GM04503 (cell line): ENCODE results near the gene C4orf50.

Experiments used
- DNase-seq: peaks from one replicate; pipeline ENCODE4 v3.0.0-alpha.2; 2012; ENCODE audit warnings: low read depth

Gene C4orf50

DNA sequence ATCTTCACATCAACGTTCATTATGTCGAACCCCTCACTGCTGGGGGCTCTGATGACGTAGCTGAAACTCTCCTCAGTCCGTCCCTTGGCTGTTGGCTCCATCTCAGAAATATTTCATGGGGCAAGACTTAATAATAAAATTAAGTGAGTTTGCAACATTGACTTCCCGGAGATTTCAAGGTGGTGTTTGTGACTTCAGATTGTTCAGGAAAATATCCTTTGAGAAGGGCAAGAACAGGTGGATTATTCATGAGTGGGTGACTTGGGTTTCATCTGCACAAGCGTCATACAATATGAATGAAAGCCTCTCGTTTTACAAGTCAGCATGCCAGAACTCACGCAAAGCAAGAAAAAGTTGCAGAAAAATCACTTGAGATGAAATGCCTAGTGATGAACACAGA is at the start of gene C4orf50:
Gene C4orf50, minus strand, starts transcription at position 101 of the 400 bp plus-strand sequence.
- DNase-seq: no peak

DNA sequence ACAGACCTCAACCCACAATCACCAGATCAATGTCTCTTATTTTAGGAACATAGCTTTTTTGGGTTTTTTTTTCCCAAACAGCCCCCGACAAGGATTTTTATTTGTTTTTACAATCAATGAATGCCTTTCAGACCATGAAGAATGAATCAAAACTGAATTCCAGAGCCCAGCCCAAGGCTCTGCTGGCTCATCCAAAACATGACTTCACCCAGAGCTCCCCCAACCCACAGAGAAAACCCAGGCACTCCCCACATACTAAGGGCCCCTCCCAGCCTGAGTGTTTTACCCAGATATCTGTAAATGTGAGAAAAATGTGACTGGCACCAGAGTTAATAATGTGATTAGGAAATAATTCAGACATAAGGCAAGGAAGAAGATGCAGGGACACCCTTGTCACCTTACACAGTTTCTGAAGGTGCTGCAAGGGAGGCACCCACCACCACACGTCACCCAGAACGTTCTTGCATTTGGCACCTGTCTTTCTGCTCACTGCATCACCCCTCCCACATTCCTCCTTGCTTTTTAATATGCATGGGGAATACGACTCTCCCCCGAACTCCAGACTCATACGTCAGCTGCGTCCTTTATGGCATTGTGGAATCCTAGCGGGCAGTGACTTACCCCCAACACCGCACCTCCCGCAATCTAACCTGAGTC is 47.8 kb upstream of the C4orf50 start:
- DNase-seq: no peak

DNA sequence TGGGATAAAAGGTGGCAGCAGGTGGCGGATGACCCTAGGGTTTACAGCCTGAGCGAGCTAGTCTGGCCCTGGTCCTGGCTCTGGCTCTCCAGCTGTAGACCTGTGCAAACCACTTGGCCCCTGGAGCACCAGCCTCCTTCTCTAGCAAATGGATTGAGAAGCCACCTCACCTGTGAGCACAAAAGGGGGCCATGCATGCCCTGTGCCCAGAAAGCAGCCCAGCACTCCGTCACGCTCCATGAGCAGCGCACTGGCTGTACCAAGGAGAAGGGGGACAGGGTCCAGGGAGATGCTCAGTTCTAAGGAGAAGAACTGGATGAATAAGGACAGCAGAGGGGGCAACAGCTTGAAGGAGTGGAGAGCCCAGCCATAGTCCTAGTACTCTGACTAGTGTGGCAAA is 46.9 kb upstream of the C4orf50 start:
- no peak for DNase-seq

DNA sequence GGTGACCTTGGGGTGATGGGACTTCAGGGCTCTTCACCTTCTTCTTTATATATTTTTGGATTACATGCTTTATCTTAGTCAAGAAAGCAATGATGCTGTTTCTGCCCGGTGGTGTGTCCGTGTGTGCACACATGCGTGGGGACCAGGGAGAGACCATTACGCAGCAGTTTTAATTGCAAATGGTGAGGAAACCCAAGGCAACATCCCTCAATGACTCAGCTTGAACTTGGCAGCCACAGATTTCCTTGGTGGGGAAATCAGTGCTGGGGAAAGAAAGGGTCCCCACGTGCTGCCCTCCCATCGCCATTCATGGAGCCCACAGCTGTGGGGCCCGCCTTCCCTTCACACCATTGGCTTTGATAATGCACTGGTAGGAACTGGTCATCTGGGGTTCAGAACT is 46.2 kb upstream of the C4orf50 start:
- DNase-seq: no peak

DNA sequence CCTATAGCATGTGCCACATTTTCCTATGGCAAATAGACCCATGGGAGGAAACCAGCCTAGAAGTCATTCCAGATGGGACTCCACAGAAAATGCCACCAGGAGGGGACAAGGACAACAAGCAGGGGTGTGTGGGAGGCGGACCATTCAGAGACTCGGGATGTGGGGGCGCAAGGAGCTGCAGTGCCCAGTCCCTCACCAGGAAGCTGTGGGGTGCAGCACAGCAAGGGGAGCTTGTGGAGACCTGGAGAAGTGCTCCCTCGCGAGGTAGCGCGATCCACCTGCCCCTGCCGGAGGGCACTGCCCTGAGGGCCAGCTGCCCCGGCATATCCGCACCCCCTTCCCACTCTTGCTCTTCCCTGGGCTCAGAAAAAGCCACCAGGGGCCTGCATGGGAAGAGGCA is 45.5 kb upstream of the C4orf50 start:
- no peak for DNase-seq

DNA sequence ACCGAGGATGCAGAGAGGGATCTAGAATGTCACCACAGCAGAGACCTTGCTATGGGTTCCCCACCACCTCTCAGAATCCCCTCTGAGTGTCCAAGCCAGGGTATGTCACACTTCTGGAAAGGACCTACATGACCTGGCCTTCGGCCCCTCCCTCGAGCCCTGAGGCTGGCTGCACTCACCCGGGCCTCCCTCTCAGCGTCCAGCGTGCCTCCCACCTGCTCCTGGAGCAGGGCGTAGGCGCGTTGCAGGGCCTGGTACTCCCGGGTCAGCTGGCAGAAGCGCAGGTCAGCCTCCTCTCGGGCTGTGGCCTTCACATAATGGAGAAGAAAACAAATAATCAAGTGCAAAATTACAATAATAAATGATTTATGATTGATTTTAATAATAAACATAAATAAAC is 43.9 kb upstream of the C4orf50 start:
- no peak for DNase-seq

DNA sequence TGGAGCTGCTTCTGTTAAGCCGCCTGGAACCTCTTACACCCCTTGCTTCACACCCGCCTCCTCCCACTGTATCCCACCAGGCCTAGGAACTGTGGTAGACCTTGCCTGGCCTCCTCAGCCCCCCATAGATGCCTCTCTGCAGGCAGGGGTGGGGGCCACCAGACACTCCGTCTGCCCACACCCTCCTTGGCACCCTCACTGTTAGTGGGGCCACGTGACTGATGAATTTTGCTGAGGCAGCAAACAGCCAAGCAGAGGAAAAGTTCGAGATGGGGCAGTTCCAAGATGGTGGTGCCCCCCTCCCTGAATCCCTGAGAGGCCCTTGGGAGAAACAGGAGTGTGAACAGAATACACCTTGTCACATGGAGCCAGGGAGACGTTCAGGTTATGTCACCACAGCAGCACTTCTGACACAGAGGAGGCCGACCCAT is 41.2 kb upstream of the C4orf50 start:
- DNase-seq: no peak

DNA sequence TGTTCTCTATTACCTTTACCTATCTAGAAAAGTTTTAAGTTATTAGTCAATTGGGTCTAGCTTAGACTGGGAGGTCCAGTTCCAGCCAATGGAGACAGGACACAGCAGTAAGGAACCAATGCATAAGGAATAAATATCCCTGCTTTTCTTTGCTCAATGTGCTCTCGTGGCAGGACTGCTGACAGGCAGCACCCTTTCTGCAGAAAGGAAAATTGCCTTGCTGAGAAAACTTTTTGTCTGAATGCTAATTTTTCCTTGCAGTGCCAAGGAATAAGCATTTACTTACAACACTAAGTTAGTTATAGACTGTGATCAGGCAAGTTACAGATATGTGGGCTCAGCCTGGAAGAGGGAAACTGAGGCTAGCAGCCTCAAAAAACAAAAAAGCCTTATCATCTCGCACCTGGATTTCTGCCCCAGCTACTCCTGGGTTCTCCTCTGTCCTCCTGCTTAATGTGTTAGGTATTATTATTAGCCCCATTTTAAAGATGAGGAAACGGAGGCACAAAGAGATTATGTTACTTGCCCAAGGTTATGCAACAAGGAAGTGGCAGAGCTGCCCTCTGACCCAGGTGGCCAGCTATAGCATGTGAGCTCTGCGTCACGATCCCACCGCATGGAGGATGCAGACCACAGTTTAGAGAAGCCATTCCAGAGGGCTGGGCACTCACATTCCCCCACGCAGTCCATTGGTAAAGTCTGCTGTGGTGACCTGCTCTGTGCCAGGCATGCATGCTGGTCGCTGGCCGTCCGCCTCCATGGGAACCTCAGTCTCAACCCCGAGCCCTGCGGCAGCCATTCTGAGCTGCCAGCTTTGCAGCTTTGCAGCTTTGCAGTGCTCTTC is 40.5 kb upstream of the C4orf50 start:
- no peak for DNase-seq

DNA sequence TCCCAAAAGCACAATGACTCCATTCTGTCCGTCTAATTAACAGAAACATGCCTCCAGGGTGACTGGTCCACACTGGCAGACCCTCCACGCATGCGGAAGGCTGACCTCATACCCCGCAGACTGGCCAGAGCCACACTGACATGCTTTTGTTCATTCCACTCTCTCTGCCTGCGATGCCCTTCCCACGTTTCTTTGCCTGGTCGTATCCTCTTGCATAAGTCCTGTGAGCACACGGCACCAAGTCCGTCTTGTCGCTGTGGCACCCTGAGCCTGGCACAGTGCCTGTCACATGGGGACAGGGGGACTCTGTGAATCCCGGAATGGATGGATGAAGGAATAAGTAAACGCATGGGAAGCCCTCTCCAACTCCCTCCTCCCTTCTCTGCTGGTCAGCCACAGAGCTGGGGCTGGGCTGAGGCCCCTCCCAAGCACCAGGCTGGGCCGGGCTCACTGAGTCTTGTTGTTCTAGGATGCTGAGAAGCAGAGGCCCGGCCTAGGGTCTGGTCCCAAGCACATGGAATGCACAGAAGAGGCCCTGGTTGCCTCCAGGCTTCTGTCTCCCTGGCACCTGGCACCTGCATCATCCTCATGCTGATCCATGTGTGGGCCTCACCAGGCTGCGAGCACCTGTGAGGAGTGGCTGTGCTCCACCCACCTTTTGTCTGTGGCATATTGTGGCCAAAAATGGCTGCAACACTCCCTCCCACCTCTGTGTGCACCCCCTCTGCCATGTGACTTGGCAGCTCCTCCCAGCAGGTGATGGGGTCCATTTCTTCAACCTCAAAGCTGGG is 38.9 kb upstream of the C4orf50 start:
- DNase-seq: no peak

DNA sequence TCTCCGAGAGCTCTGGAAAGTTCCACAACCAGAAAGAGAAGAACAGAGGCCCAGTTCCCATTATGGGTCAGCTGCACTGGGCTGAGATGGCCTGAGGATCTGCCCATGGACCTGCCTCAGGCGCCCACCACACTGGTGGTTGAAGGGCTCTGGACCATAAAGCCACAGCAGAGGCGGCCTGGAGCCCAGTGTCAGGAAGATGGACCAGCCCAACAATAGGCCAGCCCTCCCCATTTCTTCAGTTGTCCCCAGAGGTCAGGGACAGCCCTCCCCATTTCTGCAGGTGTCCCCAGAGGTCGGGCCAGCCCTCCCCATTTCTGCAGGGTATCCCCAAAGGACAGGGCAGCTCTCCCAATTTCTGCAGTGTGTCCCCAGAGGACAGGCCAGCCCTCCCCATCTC is 37.2 kb upstream of the C4orf50 start:
- DNase-seq: no peak

DNA sequence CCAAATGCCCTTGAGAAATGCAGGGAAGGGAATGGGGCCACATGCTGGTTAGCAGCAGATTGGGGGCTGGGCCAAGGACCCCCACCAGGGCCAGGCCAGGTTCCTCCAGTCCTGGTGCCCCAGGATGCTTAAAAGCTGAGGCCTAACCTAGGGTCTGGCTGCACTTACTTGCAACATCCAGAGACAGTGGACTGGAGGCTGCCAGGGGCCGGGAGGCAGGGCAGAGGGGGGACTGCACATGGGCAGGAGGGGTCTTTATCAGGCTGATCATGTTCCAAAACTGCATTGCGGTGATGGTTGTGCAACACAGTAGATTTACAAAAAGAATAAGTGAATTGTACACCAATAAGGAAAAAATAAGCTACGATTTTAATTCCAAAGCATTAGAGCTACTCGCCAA is 36.8 kb upstream of the C4orf50 start:
- DNase-seq: no peak

DNA sequence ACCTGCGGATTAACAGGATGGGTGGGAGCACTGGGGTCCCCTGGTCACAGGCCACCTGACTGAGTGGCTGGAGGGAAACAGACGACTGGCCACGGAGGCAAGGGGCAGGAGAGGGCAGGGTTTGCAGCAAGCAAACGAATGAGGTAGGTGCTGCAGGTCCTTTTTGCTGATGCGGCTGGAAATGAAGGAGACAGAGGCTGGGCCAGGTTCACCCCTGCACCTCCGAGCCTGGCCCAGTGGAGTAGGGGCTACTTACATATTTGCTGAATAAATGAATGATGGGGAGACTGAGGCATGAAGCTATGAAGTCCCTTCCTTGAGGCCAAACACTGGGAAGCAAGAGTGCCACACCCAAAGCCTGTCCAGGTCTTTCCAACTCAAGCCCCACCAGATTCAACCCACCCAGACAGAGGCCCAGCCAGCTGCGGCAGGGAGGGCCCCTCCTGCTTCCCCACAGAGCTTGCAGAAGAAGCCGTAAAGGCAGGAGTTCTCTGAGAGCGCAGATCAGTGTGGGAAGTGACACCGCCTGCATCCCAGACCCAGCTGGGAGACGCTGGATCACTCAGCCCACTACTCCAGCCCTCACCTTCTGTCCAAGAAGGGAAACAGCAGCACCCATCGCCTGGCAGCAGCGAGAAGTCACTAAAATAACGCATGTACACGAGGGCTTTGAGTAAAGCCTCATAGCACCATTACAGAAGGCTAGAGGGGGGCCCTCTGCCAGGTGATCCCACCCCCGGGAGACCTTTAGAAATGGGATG is 36.1 kb upstream of the C4orf50 start:
- no peak for DNase-seq

DNA sequence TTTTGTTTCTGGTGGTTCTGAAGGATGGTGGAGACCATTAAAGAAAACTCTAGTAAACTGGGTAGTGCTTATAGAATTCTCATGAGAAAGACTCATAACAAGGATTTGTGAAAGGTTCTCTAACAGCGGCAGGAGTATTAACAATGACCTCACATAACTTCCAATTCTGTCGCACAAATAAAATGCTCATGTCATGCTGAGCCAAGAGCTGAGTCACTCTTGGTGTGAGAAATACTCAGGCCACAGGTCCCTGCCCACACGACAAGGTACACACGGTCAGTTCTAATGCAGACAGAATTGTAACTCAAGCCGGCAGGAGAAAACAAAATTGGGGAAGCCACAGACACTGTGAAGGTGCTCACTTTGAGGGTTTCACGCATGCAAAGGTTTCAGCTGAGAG is 34.4 kb upstream of the C4orf50 start:
- DNase-seq: no peak

DNA sequence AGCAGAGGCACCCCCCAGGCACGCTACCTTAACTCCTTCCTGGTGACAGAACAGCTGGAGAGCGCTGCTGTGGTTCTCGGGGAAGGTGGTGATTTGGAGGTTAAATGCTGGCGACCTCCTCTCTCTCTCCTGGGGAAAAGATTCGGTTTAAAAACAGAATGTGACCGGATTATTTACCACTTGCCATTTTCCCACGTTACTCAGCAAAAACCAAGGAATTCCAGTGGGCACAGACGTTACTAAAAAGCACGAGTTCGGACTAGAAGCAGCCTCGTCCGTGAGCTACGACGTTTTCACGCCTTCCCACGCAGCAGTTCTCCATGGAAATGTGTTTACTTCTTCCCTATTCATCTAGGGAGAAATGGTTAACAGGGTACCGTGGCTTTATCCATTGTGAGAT is 32.3 kb upstream of the C4orf50 start:
- no peak for DNase-seq

DNA sequence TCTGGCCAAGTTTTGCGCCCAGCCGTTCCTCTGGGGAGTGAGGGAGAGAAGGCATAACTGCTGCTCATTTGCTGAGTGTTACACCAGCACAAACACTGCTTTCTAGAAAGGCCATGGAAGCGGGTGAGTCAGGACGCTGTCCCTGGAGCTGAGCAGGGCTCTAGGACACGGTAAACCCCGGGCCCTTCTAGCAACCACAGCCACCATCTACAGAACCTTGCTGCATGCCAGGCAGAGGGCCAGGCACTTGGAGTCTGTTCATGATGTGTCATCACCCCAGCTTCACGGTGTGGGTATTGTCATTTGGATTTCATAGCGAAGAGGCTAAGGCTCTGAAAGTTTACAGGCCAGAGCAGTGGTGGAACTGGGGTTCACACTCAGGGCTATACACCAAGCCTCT is 31.8 kb upstream of the C4orf50 start:
- DNase-seq: no peak

DNA sequence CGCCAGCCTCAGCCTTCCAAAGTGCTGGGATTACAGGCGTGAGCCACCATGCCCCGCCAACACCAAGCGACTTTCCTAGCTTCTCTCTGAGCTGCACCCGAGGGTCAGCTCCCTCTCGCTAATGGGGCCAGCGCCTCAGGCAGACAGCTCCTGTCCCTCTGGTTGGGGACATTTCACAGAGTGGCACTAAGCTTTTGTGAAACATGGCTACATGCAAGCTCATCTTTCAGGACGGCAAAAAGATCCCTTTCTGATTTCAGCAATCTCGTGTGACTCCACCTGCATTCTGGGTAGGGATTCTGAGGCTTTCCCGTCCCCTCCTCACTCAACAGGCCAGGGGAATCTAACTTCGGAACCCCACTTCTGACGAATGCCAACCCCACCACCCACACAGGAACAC is 31.0 kb upstream of the C4orf50 start:
- DNase-seq: no peak

DNA sequence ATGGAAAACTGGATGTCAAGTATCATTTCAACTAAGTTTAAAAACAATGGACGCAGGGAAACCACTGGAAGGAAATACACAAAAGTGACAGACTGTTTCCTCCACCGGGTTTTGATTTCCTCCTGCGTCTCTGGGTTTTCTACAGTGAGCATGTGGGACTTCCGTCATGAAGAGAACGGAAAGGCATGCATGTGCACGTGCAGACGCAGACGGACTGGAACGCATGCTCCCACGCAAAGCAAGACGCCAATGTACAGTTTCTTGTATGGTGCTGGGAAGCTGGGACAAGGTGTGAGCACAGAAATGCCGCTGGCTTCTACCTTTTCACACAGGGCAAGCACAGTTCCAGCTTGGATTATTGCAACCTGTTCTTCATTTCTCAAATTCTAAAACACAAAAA is 30.3 kb upstream of the C4orf50 start:
- DNase-seq: no peak

DNA sequence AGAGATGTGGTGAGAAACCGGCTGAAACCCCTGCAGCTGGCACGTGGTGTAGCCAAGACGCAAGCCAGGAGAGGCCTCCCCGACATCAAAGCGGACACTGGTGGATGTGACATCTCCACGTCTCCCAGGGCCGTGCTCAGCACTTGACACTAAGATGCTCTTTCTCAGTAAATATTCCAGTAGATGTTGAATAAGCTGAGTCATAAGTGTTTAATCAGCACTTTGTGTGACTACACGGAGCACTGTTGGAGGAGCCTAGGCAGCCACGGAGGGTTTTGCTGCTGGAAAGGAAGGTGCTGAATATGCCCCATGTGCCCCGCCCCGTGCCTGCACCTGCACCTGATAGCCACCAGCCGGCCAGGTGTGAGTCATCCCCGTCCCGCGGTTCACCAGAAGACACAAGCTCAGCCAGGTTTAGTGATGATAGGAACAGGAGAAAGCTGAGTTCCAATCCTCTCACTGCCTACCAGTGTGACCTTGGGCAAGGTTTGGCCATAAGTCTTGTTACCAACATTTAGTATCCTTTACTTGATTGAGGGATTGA is 29.0 kb upstream of the C4orf50 start:
- no peak for DNase-seq

DNA sequence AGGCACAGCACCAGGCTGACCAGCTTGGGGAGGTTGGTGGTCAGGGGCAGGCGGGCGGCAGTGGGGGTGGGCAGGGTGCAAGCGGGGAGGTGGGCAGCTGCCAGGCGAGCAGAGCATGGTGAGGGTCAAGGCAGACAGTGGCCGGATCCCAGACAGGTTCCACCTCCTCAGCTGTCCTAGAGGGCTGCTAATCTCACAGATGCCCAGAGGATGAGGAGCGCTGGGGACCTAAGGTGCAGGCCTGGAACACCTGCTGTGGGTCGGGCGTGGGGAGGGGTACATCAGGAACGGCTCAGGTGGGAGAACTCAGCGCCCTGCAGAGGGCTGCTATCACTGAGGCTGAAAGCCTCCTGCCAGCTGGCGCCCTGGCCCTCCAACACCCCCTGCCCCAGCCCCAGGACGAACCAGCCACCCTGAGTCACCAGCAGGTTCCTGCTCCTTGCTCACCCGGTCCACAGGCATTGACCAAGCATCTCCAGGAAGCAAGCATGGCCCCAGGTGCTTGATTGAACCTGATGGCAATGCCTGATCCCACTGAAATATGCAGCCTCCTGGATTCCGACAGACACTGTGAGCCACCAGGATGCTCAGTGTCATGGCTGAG is 28.4 kb upstream of the C4orf50 start:
- no peak for DNase-seq

DNA sequence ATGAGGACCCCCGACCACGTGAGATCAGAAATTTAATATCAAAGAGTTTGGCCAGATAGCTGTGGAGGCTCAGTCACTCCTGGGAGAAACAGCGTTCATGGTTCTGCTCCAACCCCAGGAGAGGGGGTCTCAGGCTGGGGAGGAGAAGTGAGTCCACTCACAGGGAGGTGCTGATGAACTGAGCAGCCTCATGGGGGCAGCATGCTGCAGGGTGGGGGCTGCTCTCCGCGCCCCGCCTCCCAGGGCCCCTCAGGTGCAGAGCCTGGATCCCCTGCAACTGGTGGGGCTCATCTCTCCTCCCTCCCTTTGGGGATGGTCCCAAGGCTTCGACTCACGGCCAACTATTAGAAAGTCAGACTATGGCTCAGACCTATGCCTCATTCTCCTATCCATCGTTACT is 26.6 kb upstream of the C4orf50 start:
- DNase-seq: no peak

DNA sequence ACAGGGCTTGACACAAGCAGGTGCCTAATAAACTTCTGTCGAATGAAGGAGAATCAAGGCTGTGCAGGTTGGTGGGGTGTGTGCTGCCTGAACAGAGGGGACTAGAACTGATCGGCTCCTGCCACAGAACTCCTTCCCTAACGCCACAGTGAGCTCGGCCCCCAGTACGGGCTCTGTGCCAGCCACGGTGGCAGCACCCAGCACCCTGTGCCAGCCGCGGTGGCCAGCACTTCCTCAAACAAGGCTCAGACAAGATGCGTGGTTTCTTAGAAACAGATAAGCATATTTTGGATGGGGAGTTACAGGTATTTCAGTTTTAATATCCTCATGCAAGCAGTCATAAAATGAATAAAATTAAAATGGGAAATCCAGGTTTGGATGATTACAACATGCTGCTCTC is 26.0 kb upstream of the C4orf50 start:
- no peak for DNase-seq

DNA sequence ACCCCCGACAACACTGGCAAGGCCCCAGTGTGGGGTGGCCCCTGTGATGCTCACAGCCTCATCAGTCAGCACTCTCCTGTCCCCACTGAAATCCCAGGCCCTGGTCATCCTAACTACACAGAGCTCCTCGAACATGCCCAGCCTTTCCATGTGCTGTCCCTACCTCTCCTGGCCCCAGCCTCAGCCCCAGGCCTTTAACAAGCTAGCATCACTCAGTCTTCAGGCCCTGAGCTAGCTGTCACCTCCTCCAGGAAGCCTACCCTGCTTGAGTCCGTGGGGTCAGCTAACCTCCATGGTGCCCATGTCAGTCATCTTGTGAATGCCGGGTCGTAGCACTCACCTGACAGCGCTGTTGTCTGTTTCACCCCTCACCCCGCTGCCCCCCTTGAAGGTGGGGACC is 25.6 kb upstream of the C4orf50 start:
- DNase-seq: no peak
